ENCODE data around the gene DGLUCY.
"Not testable (repeated sequence)": the region's sequence is repeated elsewhere in the genome, so short reads cannot be mapped to it uniquely, and the experiment has no call there.

The DGLUCY gene

GRCh38 chr14:91139776-91140175 is 25.9 kb downstream of the DGLUCY start:
- DNase-seq, result no peak

GRCh38 chr14:91140672-91141071 is 26.8 kb downstream of the DGLUCY start:
- DNase-seq, result peak; percentile 56

- DNase-seq, result no peak
Measured at GRCh38 chr14:91142214-91142668, 28.4 kb downstream of the DGLUCY start.

GRCh38 chr14:91143862-91144261 is 30.0 kb downstream of the DGLUCY start:
- no peak for DNase-seq

GRCh38 chr14:91144425-91145145 is 30.7 kb downstream of the DGLUCY start:
- DNase-seq, result no peak

- no peak for DNase-seq
Measured at GRCh38 chr14:91145391-91146160, 31.7 kb downstream of the DGLUCY start.

- no peak for DNase-seq
Measured at GRCh38 chr14:91146661-91147060, 32.8 kb downstream of the DGLUCY start.

GRCh38 chr14:91149462-91149861 is 35.6 kb downstream of the DGLUCY start:
- peak; percentile 6 for DNase-seq

- DNase-seq, result no peak
Measured at GRCh38 chr14:91152499-91152898, 38.6 kb downstream of the DGLUCY start.

- DNase-seq, result peak; percentile 11
Measured at GRCh38 chr14:91153360-91153759, 39.5 kb downstream of the DGLUCY start.

- DNase-seq, result peak; percentile 56
Measured at GRCh38 chr14:91154851-91155625, 41.2 kb downstream of the DGLUCY start.

- no peak for DNase-seq
Measured at GRCh38 chr14:91155626-91156089, 41.8 kb downstream of the DGLUCY start.

GRCh38 chr14:91156142-91156666 is 42.3 kb downstream of the DGLUCY start:
- DNase-seq, result not testable (repeated sequence)

GRCh38 chr14:91156877-91157276 is 43.0 kb downstream of the DGLUCY start:
- not testable (repeated sequence) for DNase-seq

- no peak for DNase-seq
Measured at GRCh38 chr14:91158091-91158790, 44.4 kb downstream of the DGLUCY start.

GRCh38 chr14:91159182-91159581 is 45.3 kb downstream of the DGLUCY start:
- no peak for DNase-seq

GRCh38 chr14:91159906-91160305 is 46.0 kb downstream of the DGLUCY start:
- DNase-seq, result no peak

GRCh38 chr14:91163316-91163715 is 49.4 kb downstream of the DGLUCY start:
- no peak for DNase-seq

- no peak for DNase-seq
Measured at GRCh38 chr14:91164676-91165075, 50.8 kb downstream of the DGLUCY start.

GRCh38 chr14:91167380-91167770 is 53.5 kb downstream of the DGLUCY start:
- no peak for DNase-seq

GRCh38 chr14:91169951-91170350 is 56.1 kb downstream of the DGLUCY start:
- no peak for DNase-seq

GRCh38 chr14:91170504-91171121 is 56.7 kb downstream of the DGLUCY start:
- no peak for DNase-seq

All from DMS53 (cell line).